Mammary epithelial cell (primary cell): Measurements from ENCODE around the gene MOV10L1.

ENCODE experiments used
- CTCF ChIP-seq, 2 donors: IDR thresholded peaks in 1 of 2; conservative IDR thresholded peaks in 1 of 2; 2 replicates each; pipeline ENCODE4 v1.5.1; 2011 to 2012; ENCODE audit warnings: inconsistent platforms in 2 of 2, low read length in 2 of 2, mild to moderate bottlenecking in 2 of 2, control low read depth in 1 of 2, low read depth in 1 of 2; ENCODE audit not compliant: insufficient read depth in 1 of 2; ENCODE audit errors: extremely low read depth in 1 of 2
- EZH2 ChIP-seq: IDR thresholded peaks from 2 replicates; pipeline ENCODE4 v1.6.1; 2012; ENCODE audit warnings: low read length, inconsistent platforms, borderline replicate concordance

DNA sequence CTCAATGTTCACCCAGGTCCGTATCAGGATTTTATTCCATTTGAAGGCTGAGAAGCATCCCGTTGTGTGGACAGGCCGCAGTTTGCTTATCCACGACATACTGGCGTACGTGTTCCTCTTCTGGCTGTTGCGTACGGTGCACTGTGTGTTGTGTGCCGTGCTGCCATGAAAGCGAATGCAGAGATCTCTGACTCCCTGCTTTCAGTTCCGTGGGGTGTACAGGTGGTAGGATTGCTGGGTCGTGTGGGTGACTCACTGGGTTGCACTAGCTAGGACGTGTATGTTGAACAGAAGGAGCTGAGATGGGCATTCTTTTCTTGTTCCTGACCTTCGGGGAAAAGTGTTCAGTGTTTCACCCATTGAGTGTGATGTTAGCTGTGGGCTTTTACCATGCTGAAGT is 121.3 kb downstream of the MOV10L1 start:
- TF ChIP-seq CTCF (conservative IDR thresholded peaks at IDR 0.05 in 1 of 2, IDR thresholded peaks at IDR 0.05 in 1 of 2; ENCODE audit: extremely low read depth in 1 of 2, insufficient read depth in 1 of 2, low read depth in 1 of 2, low read length in 2 of 2) (no peak), EZH2 (no peak)
